Measurements from ENCODE around the gene GLT8D2. TPM values are rescaled to one million over a fixed set of nuclear protein-coding genes. Genes with fewer than 3 reads are reported as not detected.

The GLT8D2 gene
- total and polyA plus RNA-seq, 2 experiments from 2014 or later = 4.2 to 8.5 TPM

GRCh38 chr12:104010606-104011169, 39.3 kb downstream of the GLT8D2 start:
- Mint-ChIP-seq H3K9me3 (peaks cover 12% of the 10 kb centered on the region), H3K4me3 (no peak overlapping the region), H3K36me3 (ENCODE audit: low read depth) (peaks cover 3% of the 10 kb centered on the region; the same call in 1 of the 3 replicates), H3K27me3 (ENCODE audit: insufficient read depth, low read depth, poor library complexity) (peaks cover 6% of the 10 kb centered on the region), H3K27ac (no peak overlapping the region), H3K4me1 (no peaks in the 10 kb centered on the region)
- Histone ChIP-seq H3K4me3 (no peak overlapping the region), H3K79me2 (replicated peaks; ENCODE audit: insufficient read depth) (no peaks in the 10 kb centered on the region), H3K9me2 (ENCODE audit: insufficient read depth) (no peaks in the 10 kb centered on the region), H3K4me2 (no peak overlapping the region), H3K27ac (ENCODE audit: low read depth) (no peak overlapping the region), H4K20me1 (replicated peaks; ENCODE audit: insufficient read depth) (no peaks in the 10 kb centered on the region), H2AFZ (no peak overlapping the region), H3F3A (replicated peaks; ENCODE audit: low read depth) (no peaks in the 10 kb centered on the region), H3K4me1 (ENCODE audit: insufficient read depth) (no peaks in the 10 kb centered on the region), H3K27me3 (ENCODE audit: insufficient read depth) (no peaks in the 10 kb centered on the region), H3K36me3 (ENCODE audit: insufficient read depth) (no peaks in the 10 kb centered on the region)
- ATAC-seq = no peak
- no peak for DNase-seq (ENCODE audit: low spot score)
- TF ChIP-seq CTCF (conservative IDR thresholded peaks at IDR 0.05; ENCODE audit: low read depth in 2 of 2) = no peak
- no peak for TF ChIP-seq CREB1 (CRISPR knock-in tag; IDR thresholded peaks at IDR 0.05; ENCODE audit: low read depth)
- no peak for TF ChIP-seq EZH2 (IDR thresholded peaks at IDR 0.05; ENCODE audit: low read depth, unreplicated experiment)
- no peak for TF ChIP-seq STAT1 (IDR thresholded peaks at IDR 0.05; ENCODE audit: unreplicated experiment)
- TF ChIP-seq EZH2phosphoT487 (IDR thresholded peaks at IDR 0.05; ENCODE audit: unreplicated experiment) = no peak
- no peak for TF ChIP-seq ETS1 (IDR thresholded peaks at IDR 0.05)
- no peak for TF ChIP-seq ZNF462 (CRISPR knock-in tag; IDR thresholded peaks at IDR 0.05)
- TF ChIP-seq ZNF114 (CRISPR knock-in tag; IDR thresholded peaks at IDR 0.05) = no peak
- TF ChIP-seq NANOG (IDR thresholded peaks at IDR 0.05; ENCODE audit: borderline replicate concordance) = no peak
- no peak for TF ChIP-seq JUNB (IDR thresholded peaks at IDR 0.05; ENCODE audit: unreplicated experiment)
- TF ChIP-seq, protein P1, sequence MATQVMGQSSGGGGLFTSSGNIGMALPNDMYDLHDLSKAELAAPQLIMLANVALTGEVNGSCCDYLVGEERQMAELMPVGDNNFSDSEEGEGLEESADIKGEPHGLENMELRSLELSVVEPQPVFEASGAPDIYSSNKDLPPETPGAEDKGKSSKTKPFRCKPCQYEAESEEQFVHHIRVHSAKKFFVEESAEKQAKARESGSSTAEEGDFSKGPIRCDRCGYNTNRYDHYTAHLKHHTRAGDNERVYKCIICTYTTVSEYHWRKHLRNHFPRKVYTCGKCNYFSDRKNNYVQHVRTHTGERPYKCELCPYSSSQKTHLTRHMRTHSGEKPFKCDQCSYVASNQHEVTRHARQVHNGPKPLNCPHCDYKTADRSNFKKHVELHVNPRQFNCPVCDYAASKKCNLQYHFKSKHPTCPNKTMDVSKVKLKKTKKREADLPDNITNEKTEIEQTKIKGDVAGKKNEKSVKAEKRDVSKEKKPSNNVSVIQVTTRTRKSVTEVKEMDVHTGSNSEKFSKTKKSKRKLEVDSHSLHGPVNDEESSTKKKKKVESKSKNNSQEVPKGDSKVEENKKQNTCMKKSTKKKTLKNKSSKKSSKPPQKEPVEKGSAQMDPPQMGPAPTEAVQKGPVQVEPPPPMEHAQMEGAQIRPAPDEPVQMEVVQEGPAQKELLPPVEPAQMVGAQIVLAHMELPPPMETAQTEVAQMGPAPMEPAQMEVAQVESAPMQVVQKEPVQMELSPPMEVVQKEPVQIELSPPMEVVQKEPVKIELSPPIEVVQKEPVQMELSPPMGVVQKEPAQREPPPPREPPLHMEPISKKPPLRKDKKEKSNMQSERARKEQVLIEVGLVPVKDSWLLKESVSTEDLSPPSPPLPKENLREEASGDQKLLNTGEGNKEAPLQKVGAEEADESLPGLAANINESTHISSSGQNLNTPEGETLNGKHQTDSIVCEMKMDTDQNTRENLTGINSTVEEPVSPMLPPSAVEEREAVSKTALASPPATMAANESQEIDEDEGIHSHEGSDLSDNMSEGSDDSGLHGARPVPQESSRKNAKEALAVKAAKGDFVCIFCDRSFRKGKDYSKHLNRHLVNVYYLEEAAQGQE (IDR thresholded peaks at IDR 0.05; ENCODE audit: unreplicated experiment) = no peak
- TF ChIP-seq ZNF331 (CRISPR knock-in tag; IDR thresholded peaks at IDR 0.05; ENCODE audit: low read depth) = no peak
- no peak for TF ChIP-seq POLR2AphosphoS5 (IDR thresholded peaks at IDR 0.05; ENCODE audit: low read depth)
